HG03103 (cell line): ENCODE results near the gene KRT7.

Experiments
- ATAC-seq: cut with Tn5 transposase; IDR thresholded peaks from one replicate; pipeline ENCODE4 v1.9.1; 2021; ENCODE audit warnings: low read depth; ENCODE audit not compliant: unreplicated experiment

Gene KRT7

GRCh38 chr12:52291267-52291935 lies 58.4 kb downstream of the KRT7 start, which contains the start of gene KRT81:
Gene KRT81, minus strand, starts transcription at chr12:52291534. Its CDS starts 69 bp downstream, at chr12:52291465.
- no peak for ATAC-seq

GRCh38 chr12:52293926-52294325 lies 60.9 kb downstream of the KRT7 start:
- no peak for ATAC-seq

- no peak for ATAC-seq
Measured at GRCh38 chr12:52294803-52295202, 61.8 kb downstream of the KRT7 start.

DNA sequence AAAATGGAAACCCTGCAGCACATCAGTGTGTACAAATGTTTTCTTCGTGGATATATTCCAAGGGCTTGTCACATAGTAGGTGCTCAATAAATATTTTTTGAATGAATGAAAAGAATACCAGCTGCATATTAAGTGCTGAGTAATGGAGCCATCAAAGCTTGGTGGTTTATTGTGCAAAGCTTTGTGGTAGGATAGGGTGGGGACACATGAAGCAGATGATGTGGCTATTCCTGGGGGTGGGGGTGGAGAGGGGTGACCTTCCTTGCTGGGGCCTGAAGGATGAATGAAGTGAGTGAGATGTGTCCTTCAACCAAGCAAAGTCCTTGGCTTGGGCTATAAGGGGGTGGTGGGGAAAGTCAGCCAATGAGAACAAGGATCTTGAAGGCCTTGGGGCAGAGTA lies 62.6 kb downstream of the KRT7 start:
- no peak for ATAC-seq

DNA sequence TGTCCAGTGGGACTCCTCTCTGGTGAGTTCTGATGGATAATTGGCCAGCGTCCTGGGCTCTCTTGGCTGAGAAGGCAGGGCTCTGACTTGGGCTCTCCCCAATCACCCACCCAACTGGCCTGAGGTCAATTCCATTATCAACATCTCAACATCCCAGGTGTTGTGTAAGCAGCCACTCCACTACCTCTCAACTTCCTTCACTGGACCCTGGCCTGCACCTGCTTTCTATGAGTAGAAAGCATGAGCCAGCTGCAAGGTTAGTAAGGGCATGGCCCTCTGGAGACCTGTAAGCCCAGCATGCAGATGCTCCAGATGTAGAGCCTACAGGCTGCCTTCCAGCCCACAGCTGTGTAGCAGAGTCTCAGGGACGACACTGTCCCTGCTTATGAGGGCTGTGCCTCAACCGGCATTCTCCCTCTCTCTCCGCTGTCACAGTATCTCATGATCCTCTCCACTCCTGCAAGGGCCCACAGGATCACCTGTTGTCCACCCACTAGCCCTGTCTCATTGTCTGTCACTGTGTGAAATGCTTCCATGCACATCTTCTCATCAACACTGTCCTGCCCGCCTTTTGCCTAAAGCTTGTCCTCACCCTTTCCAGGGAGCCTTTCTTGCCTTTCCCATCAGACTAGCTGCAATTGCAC lies 63.7 kb downstream of the KRT7 start:
- ATAC-seq, result no peak
